ENCODE measurements around the gene DXO. TPM values are rescaled to one million over a fixed set of nuclear protein-coding genes. Genes with fewer than 3 reads are reported as not detected.

DXO gene
- total RNA-seq, 1 experiment from 2014 or later: 16.4 TPM

GRCh38 chr6:31958741-31959739 lies 12.9 kb downstream of the DXO start, which contains the start of the genes NELFE and SKIC2:
Gene NELFE (minus strand): TSS chr6:31958971. CDS start chr6:31958446, 525 bp downstream.
Gene SKIC2 (plus strand): TSS chr6:31959175. CDS start chr6:31959193, 18 bp downstream.
- H3K79me2 ChIP-seq (ENCODE audit: insufficient read depth, low read length): peaks cover 41% of the 10 kb centered on the region
- H2AFZ ChIP-seq (ENCODE audit: low read depth, low read length, poor library complexity, severe bottlenecking): no peak within 1 kb of the TSS
- CTCF ChIA-PET: no interaction called here
- ATAC-seq (peak; percentile 98), DNase-seq (ENCODE audit: low read depth, low spot score) (peak; percentile 95)
- no peaks in the 10 kb centered on the region for H3K27me3 ChIP-seq (ENCODE audit: insufficient read depth, low read length)
- peak within 1 kb of the TSS; percentile 95 for H3K9ac ChIP-seq (ENCODE audit: low read length)
- intact Hi-C loops (cut with micrococcal nuclease): loop anchor here (1.0 kb wide), 1 partner anchor 13 kb away; the partner anchor contains the start of gene DXO
- RAD21 ChIA-PET (ENCODE audit: low non-redundant PET in 1 of 2, low total read pairs in 2 of 2, uncharacterized antibody in 2 of 2, unreplicated experiment in 2 of 2): interaction anchor here in 1 of 2 experiments (1.5 kb wide), 1 partner anchor 13 kb away, joined by 4 read pairs; the partner anchor contains the start of gene DXO
- peaks cover 14 to 17% of the 10 kb centered on the region in 2 experiments for H3K4me1 ChIP-seq (ENCODE audit: control insufficient read depth in 1 of 2, insufficient read depth in 2 of 2, low read length in 2 of 2)
- H3K9me3 ChIP-seq (ENCODE audit: control insufficient read depth in 1 of 2, insufficient read depth in 1 of 2, low read depth in 1 of 2, low read length in 2 of 2): no peaks in the 10 kb centered on the region
- peak within 1 kb of the TSS; percentile 95 to 100 for H3K4me3 ChIP-seq (replicated peaks in 1 of 2; ENCODE audit: low read depth in 1 of 2, low read length in 2 of 2)
- H3K27ac ChIP-seq (ENCODE audit: low read depth, low read length): peak within 1 kb of the TSS; percentile 76
- TSS peak; percentile 75 for BruUV-seq (replicated peaks)
- H3K36me3 ChIP-seq (ENCODE audit: control insufficient read depth in 1 of 2, insufficient read depth in 2 of 2, low read length in 2 of 2): peaks cover 46 to 48% of the 10 kb centered on the region in 2 experiments
- no peaks in the 10 kb centered on the region for H3K9me2 ChIP-seq (ENCODE audit: insufficient read depth)
- H4K20me1 ChIP-seq (ENCODE audit: insufficient read depth): no peaks in the 10 kb centered on the region
- POLR2A ChIA-PET: interaction anchor here (0.8 to 1.8 kb wide), 4 partner anchors 9 to 96 kb away, joined by 3 to 9 read pairs (median 3); partner anchors contain the start of genes DXO and NEU1
- peak; percentile 91 for TF ChIP-seq MAX (IDR thresholded peaks at IDR 0.05)
- peak; percentile 94 for TF ChIP-seq POLR2AphosphoS5 (IDR thresholded peaks at IDR 0.05; ENCODE audit: low read depth, low read length)
- peak; percentile 14 for TF ChIP-seq YY1 (IDR thresholded peaks at IDR 0.05; ENCODE audit: extremely low read depth, insufficient replicate concordance, low read depth, low read length)
- TF ChIP-seq CBX3 (IDR thresholded peaks at IDR 0.05; ENCODE audit: low read depth): peak; percentile 70; the same call in 1 of the 2 replicates
- peak; percentile 92 for TF ChIP-seq SIN3A (IDR thresholded peaks at IDR 0.05; ENCODE audit: low read depth)
- peak; percentile 56; the same call in 1 of the 2 replicates for TF ChIP-seq ZFX (IDR thresholded peaks at IDR 0.05)
- TF ChIP-seq FOSL1 (IDR thresholded peaks at IDR 0.05; ENCODE audit: low read depth): no peak
- TF ChIP-seq ELF1 (IDR thresholded peaks at IDR 0.05; ENCODE audit: borderline replicate concordance, low read depth): peak; percentile 100
- TF ChIP-seq EGR1 (IDR thresholded peaks at IDR 0.05; ENCODE audit: low read depth): peak; percentile 79
- TF ChIP-seq SP1 (IDR thresholded peaks at IDR 0.05; ENCODE audit: low read depth): peak; percentile 95
- TF ChIP-seq POLR2A (IDR thresholded peaks at IDR 0.05; ENCODE audit: borderline replicate concordance, extremely low read depth, insufficient read depth, insufficient read length): peak; percentile 50
- TF ChIP-seq ATF3 (IDR thresholded peaks at IDR 0.05): no peak
- no peak for TF ChIP-seq CEBPB (IDR thresholded peaks at IDR 0.05; ENCODE audit: low read depth)
- peak; percentile 38 for TF ChIP-seq TCF7L2 (IDR thresholded peaks at IDR 0.05; ENCODE audit: borderline replicate concordance, extremely low read depth, insufficient read depth, insufficient read length)
- peak; percentile 95 for TF ChIP-seq SRF (IDR thresholded peaks at IDR 0.05; ENCODE audit: low read depth)
- H3K4me2 ChIP-seq (ENCODE audit: low read length): peak within 1 kb of the TSS; percentile 98
